ENCODE data around the gene GAST.

Gene GAST

GRCh38 chr17:41750862-41751261, 38.7 kb downstream of the GAST start:
- no peak for DNase-seq

DNA sequence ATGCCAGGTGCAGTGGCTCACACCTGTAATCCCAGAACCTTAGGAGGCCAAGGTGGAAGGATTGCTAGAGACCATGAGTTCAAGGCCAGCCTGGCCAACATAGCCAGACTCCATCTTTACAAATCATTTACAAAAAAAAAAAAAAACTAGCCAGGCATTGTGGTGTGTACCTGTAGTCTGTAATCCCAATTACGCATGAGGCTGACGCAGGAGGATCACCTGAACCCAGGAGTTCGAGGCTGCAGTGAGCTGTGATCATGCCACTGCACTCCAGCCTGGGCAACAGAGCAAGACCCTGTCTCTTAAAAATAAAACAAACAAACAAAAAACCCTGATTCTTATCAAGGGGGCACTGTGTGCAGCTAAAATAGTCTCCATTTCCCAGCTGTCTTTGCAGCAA, 39.2 kb downstream of the GAST start:
- no peak for DNase-seq

- DNase-seq: no peak
Observed at GRCh38 chr17:41754066-41754465, 41.9 kb downstream of the GAST start.

DNA sequence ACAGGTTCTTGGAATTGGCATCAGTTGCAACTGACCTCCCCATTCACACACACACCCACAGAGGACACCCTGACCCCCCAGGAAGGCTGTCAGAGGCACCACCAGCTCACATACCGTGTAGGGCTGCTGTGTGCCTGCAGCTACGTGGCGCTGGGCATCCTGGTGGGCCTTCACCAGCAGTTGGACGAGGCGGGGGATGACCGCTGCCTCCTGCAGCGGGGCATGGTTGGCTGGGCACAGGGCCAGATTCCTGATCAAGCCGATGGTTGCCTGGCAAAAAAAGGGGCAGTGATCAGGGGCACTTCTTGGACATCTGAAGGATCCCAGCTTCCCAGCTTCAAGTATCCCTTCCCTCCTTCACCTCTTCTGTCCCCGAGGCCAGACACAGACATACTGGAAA, 46.5 kb downstream of the GAST start:
- DNase-seq: no peak

DNA sequence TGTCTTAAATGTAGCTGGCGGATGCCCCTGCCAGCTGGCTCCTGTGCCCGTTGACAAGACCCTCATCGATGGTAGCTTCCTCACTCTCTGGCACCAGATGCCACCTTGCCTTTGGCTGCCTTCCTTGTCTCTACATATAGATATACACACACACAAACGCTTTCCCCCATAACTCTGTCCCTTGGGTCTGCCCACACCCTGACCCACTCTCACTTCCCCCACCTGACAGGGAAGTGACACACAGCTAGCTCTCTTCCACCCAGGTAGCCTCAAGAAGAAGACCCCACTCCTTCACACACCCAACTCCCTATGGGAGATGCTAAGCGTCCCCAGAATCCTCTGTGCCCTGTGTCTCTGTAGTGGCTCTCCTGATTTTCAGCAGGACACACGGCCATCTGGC, 48.7 kb downstream of the GAST start:
- no peak for DNase-seq

GRCh38 chr17:41762391-41762790, 50.3 kb downstream of the GAST start:
- DNase-seq: no peak

DNA sequence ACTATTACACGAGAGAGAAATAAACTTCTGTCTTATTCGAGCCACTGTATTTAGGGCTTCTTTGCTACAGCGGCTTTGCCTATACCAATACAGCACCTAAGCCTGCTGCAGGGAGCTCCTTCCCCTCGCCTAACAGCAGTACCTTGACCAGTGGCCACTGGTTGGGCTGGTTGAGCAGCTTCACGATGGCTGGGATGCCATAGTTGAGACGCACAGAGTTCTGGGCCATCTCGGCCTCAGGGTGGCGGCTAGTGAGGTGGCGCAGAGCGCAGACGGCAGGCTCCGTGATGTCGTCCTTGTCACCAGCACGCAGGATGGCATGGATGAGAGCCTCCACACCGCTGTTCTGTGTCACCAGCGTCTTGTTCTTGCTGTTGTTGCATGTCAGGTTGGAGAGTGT, 50.7 kb downstream of the GAST start:
- no peak for DNase-seq

DNA sequence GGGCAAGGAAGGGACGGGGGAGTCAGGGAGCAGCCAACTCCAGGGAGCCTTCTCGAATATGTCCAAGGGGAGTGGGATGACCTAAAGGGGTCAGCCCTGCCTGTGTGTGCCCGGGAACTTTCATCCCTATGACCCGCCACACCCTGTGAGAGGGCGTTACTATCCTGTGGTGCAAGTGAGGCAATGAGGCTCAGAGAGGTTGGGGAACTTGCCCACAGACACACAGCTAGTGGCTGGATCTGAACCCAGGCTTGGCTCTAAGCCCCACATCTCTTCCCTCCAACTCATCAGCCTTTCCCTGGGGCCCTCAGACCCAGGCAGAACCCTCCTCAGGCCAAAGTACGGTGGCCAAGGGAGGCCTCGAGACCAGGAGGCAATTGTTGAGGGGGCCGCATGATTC, 51.2 kb downstream of the GAST start:
- no peak for DNase-seq

Measured in EL (cell line).